OCI-LY3 (cell line): ENCODE results near the gene KAT6B.

Experiments used
- H2AFZ ChIP-seq: fragments of 200-600, 300-600 bp; shearing (Covaris generic); 2 replicates; pipeline ENCODE4 v1.6.0; 2014; ENCODE audit warnings: antibody characterized with exemption, low read depth, low read length
- H3K27ac ChIP-seq: fragments of 200-600, 300-600 bp; sonication (generic); 2 replicates; pipeline ENCODE4 v1.5.1; 2014; ENCODE audit warnings: mild to moderate bottlenecking, low read length, moderate library complexity, mixed read lengths
- H3K27me3 ChIP-seq: fragments of 200-600, 300-600 bp; sonication (generic); 2 replicates; pipeline ENCODE4 v1.6.1; 2014; ENCODE audit warnings: low read depth, low read length, mixed read lengths
- H3K36me3 ChIP-seq: fragments of 200-600, 300-600 bp; sonication (generic); replicated peaks from 2 replicates; pipeline ENCODE3; 2014; ENCODE audit warnings: low read depth, low read length, mixed read lengths
- H3K4me1 ChIP-seq: fragments of 300-600, 200-600 bp; sonication (generic); 2 replicates; pipeline ENCODE4 v1.6.1; 2014; ENCODE audit warnings: low read length, mixed read lengths
- H3K4me2 ChIP-seq: fragments of 200-600, 300-600 bp; sonication (generic); 2 replicates; pipeline ENCODE4 v1.6.1; 2014; ENCODE audit warnings: low read length, mixed read lengths
- H3K4me3 ChIP-seq: fragments of 300-600, 200-600 bp; sonication (generic); 2 replicates; pipeline ENCODE4 v1.5.1; 2014; ENCODE audit warnings: antibody characterized with exemption, mild to moderate bottlenecking, low read length, moderate library complexity
- H3K79me2 ChIP-seq: fragments of 300-600, 200-600 bp; shearing (Covaris generic); 2 replicates; pipeline ENCODE4 v1.6.1; 2014; ENCODE audit warnings: mild to moderate bottlenecking, low read length, mixed read lengths
- H3K9ac ChIP-seq: fragments of 300-600, 200-600 bp; shearing (Covaris generic); 2 replicates; pipeline ENCODE4 v1.6.0; 2014; ENCODE audit warnings: mild to moderate bottlenecking, low read length, moderate library complexity
- H3K9me3 ChIP-seq: fragments of 200-600, 300-600 bp; shearing (Covaris generic); 2 replicates; pipeline ENCODE4 v1.6.1; 2014; ENCODE audit warnings: low read length, mixed read lengths; ENCODE audit not compliant: insufficient read depth
- H4K20me1 ChIP-seq: fragments of 200-600, 300-600 bp; sonication (generic); 2 replicates; pipeline ENCODE4 v1.6.1; 2016; ENCODE audit warnings: low read length, mixed read lengths; ENCODE audit not compliant: insufficient read depth
- EZH2phosphoT487 ChIP-seq: fragments of 200-600 bp; shearing (Covaris generic); IDR thresholded peaks from 2 replicates; pipeline ENCODE4 v1.6.1; 2018; ENCODE audit warnings: antibody characterized with exemption, mixed run types, low read depth
- TF ChIP-seq, protein P1 (sequence below): fragments of 200-600, 300-600 bp; sonication (generic); IDR thresholded peaks from 2 replicates; pipeline ENCODE4 v1.5.1; 2014; ENCODE audit warnings: antibody characterized with exemption, low read length, low read depth

Gene KAT6B

GRCh38 chr10:74910976-74911350 lies 84.6 kb downstream of the KAT6B start:
- Histone ChIP-seq H3K27ac (no peak overlapping the region), H2AFZ (no peak overlapping the region), H3K4me1 (peaks cover 9% of the 10 kb centered on the region; the same call in 1 of the 2 replicates), H3K27me3 (no peaks in the 10 kb centered on the region), H4K20me1 (no peaks in the 10 kb centered on the region), H3K9ac (no peak overlapping the region), H3K4me3 (no peak overlapping the region), H3K4me2 (no peak overlapping the region), H3K79me2 (no peaks in the 10 kb centered on the region), H3K36me3 (no peaks in the 10 kb centered on the region), H3K9me3 (no peaks in the 10 kb centered on the region)
- TF ChIP-seq EZH2phosphoT487, result no peak
- TF ChIP-seq, protein P1, sequence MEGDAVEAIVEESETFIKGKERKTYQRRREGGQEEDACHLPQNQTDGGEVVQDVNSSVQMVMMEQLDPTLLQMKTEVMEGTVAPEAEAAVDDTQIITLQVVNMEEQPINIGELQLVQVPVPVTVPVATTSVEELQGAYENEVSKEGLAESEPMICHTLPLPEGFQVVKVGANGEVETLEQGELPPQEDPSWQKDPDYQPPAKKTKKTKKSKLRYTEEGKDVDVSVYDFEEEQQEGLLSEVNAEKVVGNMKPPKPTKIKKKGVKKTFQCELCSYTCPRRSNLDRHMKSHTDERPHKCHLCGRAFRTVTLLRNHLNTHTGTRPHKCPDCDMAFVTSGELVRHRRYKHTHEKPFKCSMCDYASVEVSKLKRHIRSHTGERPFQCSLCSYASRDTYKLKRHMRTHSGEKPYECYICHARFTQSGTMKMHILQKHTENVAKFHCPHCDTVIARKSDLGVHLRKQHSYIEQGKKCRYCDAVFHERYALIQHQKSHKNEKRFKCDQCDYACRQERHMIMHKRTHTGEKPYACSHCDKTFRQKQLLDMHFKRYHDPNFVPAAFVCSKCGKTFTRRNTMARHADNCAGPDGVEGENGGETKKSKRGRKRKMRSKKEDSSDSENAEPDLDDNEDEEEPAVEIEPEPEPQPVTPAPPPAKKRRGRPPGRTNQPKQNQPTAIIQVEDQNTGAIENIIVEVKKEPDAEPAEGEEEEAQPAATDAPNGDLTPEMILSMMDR, result no peak

DNA sequence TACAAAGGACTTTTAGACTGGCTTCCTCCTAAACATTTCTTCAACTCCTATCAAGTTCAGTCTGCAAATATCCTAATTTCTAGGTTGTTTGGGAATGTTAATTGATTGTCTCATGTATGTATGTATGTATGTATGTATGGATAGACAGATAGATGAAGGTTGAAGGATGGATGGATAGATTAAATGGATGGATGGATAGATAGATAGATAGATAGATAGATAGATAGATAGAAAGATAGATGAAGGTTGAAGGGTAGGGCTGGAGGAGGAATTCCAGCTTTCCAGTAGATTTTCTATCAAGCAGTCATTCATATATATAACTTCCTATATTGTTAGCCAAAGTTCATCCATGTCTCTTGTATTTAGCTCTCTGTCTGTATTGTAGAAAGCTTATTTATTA lies 85.8 kb downstream of the KAT6B start:
- no peak overlapping the region for H3K4me2 ChIP-seq
- H3K4me1 ChIP-seq, result peaks cover 9% of the 10 kb centered on the region; the same call in 1 of the 2 replicates
- no peak overlapping the region for H3K9ac ChIP-seq
- no peak overlapping the region for H3K27ac ChIP-seq
- H3K36me3 ChIP-seq, result no peaks in the 10 kb centered on the region
- H3K9me3 ChIP-seq, result no peaks in the 10 kb centered on the region
- no peaks in the 10 kb centered on the region for H3K79me2 ChIP-seq
- H3K27me3 ChIP-seq, result no peaks in the 10 kb centered on the region
- H4K20me1 ChIP-seq, result no peaks in the 10 kb centered on the region
- H3K4me3 ChIP-seq, result no peak overlapping the region
- H2AFZ ChIP-seq, result no peak overlapping the region
- TF ChIP-seq, protein P1, result no peak
- no peak for TF ChIP-seq EZH2phosphoT487

GRCh38 chr10:74912682-74913081 lies 86.3 kb downstream of the KAT6B start:
- H3K9me3 ChIP-seq, result no peaks in the 10 kb centered on the region
- no peak for TF ChIP-seq EZH2phosphoT487
- TF ChIP-seq, protein P1, result no peak
- H3K27ac ChIP-seq, result no peak overlapping the region
- H2AFZ ChIP-seq, result no peak overlapping the region
- peaks cover 9% of the 10 kb centered on the region; the same call in 1 of the 2 replicates for H3K4me1 ChIP-seq
- no peak overlapping the region for H3K4me2 ChIP-seq
- H3K79me2 ChIP-seq, result no peaks in the 10 kb centered on the region
- H4K20me1 ChIP-seq, result no peaks in the 10 kb centered on the region
- H3K27me3 ChIP-seq, result no peaks in the 10 kb centered on the region
- H3K4me3 ChIP-seq, result no peak overlapping the region
- H3K9ac ChIP-seq, result no peak overlapping the region
- H3K36me3 ChIP-seq, result no peaks in the 10 kb centered on the region

DNA sequence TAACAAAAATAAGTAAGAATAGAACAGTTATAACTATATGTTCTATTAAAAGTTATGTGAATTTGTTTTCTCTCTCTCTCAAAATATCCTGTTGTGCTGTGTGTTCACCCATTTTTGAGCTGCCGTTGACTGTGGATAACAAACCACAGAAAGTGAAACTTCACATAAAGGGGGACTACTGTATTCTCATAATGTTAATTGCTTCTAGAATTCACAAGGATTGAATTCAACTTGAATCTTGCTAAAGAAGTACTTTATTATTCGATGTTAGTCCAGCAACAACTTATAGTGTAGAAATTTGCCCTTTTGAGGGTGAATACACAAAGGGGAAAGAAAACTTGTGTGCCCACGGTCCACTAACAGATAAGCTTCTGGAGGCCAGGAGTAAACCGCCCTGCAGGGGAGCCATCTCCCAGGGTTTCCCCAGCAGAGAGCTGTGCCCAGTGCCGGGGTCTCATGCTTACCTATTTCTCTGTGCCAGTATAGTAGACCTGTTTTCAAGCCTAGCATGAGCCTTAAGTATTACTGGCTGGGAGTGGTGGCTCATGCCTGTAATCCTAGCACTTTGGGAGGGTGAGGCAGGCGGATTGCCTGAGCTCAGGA lies 87.1 kb downstream of the KAT6B start:
- Histone ChIP-seq H3K9me3 (no peaks in the 10 kb centered on the region), H3K27me3 (no peaks in the 10 kb centered on the region), H3K4me2 (peak overlapping the region; percentile 54), H3K9ac (no peak overlapping the region), H4K20me1 (no peaks in the 10 kb centered on the region), H3K79me2 (no peaks in the 10 kb centered on the region), H3K4me3 (peak overlapping the region; percentile 37; the same call in 1 of the 2 replicates), H2AFZ (no peak overlapping the region; the same call in 1 of the 2 replicates), H3K27ac (no peak overlapping the region), H3K36me3 (no peaks in the 10 kb centered on the region), H3K4me1 (peaks cover 9% of the 10 kb centered on the region; the same call in 1 of the 2 replicates)
- no peak for TF ChIP-seq EZH2phosphoT487
- TF ChIP-seq, protein P1, result no peak
